Sigmoid colon (tissue), 7 donors: Measurements from ENCODE around the gene DMPK. TPM values are rescaled to one million over a fixed set of nuclear protein-coding genes. Genes with fewer than 3 reads are reported as not detected.

Experiments used
- DNase-seq: peaks from one replicate; pipeline ENCODE4 v3.0.0-alpha.2; 2019
- H3K27ac ChIP-seq, 4 donors: fragments of 200-600 bp; sonication (generic); one replicate each; pipeline ENCODE4 v1.5.1; 2016 to 2019; ENCODE audit warnings: mild to moderate bottlenecking in 1 of 4
- H3K27me3 ChIP-seq, 3 donors: fragments of 200-600 bp; sonication (generic); one replicate each; pipeline ENCODE4 v1.5.1; 2019; ENCODE audit warnings: mild to moderate bottlenecking in 1 of 3
- H3K36me3 ChIP-seq, 4 donors: fragments of 200-600 bp; sonication (generic); one replicate each; pipeline ENCODE4 v1.5.1; 2016 to 2019
- H3K4me1 ChIP-seq, 4 donors: fragments of 200-600 bp; sonication (generic); one replicate each; pipeline ENCODE4 v1.5.1; 2017 to 2019
- H3K4me3 ChIP-seq, 4 donors: fragments of 200-600 bp; sonication (generic); one replicate each; pipeline ENCODE4 v1.5.1; 2017 to 2019; ENCODE audit warnings: mild to moderate bottlenecking in 2 of 4, moderate library complexity in 1 of 4
- H3K9me3 ChIP-seq, 4 donors: fragments of 200-600 bp in 3 of 4; sonication (generic) in 3 of 4; one replicate each; pipeline versions ENCODE4 v1.5.1 to v1.6.1; 2013 to 2019
- CTCF ChIP-seq, 4 experiments: fragments of 450-650 bp in 3 of 4; fragments of 200-600 bp in 1 of 4; IDR thresholded peaks; one replicate each; pipeline ENCODE4 v1.5.1; 2016 to 2019; ENCODE audit warnings: antibody characterized with exemption in 4 of 4, mild to moderate bottlenecking in 3 of 4, moderate library complexity in 2 of 4
- EP300 ChIP-seq, 4 donors: sonication (generic); formaldehyde crosslinking; IDR thresholded peaks; one replicate each; pipeline ENCODE4 v1.6.1; 2017; ENCODE audit warnings: antibody characterized with exemption in 4 of 4
- POLR2A ChIP-seq, 2 donors: fragments of 450-650 bp; IDR thresholded peaks; one replicate each; pipeline ENCODE4 v1.6.1; 2016; ENCODE audit warnings: antibody characterized with exemption in 2 of 2, mild to moderate bottlenecking in 2 of 2, moderate library complexity in 2 of 2
- POLR2AphosphoS5 ChIP-seq, 4 donors: sonication (generic); formaldehyde crosslinking; IDR thresholded peaks; one replicate each; pipeline ENCODE4 v1.6.1; 2017; ENCODE audit warnings: antibody characterized with exemption in 4 of 4
- WGBS, 2 donors: extraction: QIAGEN DNeasy Blood & Tissue Kit; methylation state at CpG; one replicate each; pipeline ENCODE4 v1.1.7; 2013; 5-methylcytosine and 5-hydroxymethylcytosine counted together
- intact Hi-C: fragments of 100-400 bp; cut with DNase I; formaldehyde crosslinking; loops from one replicate; pipeline ENCODE4 v1.15.1; 2023
- polyA plus RNA-seq, 3 donors: library from polyadenylated mRNA; stranded (reverse); fragments of 200-250 nt; gene quantifications; one replicate each; pipeline ENCODE4 v1.2.3, GENCODE V29; 2013
- total RNA-seq, 4 donors: library from RNA; depleted of rRNA; stranded (reverse); fragments of >200 nt; gene quantifications; one replicate each; pipeline ENCODE4 v1.1.0, GENCODE V29; 2016
- donor health status: healthy with polysubstance abuse.
- donor health status: Bipolar disorder and iron deficiency.
- donor health status: healthy.

Gene DMPK
- total and polyA plus RNA-seq, 7 donors, result 7.2 to 219 (median 62.2) TPM

GRCh38 chr19:45747513-45747912 lies 34.8 kb downstream of the DMPK start:
- no peaks in the 10 kb centered on the region for H3K27me3 ChIP-seq
- H3K9me3 ChIP-seq, result no peaks in the 10 kb centered on the region
- WGBS, 2 donors, result 46 to 75% methylated on average over 5 of the region's 5 CpGs
- TF ChIP-seq POLR2A (IDR thresholded peaks at IDR 0.05) (no peak), EP300 (IDR thresholded peaks at IDR 0.05) (no peak), CTCF (IDR thresholded peaks at IDR 0.05) (no peak), POLR2AphosphoS5 (IDR thresholded peaks at IDR 0.05) (no peak)
- no peaks in the 10 kb centered on the region for H3K36me3 ChIP-seq
- no peak overlapping the region for H3K27ac ChIP-seq
- intact Hi-C loops, result no loop called here
- DNase-seq, result no peak
- H3K4me3 ChIP-seq, result no peak overlapping the region
- no peaks in the 10 kb centered on the region for H3K4me1 ChIP-seq

- H3K9me3 ChIP-seq, result no peaks in the 10 kb centered on the region
- intact Hi-C loops, result no loop called here
- H3K4me1 ChIP-seq, result no peaks in the 10 kb centered on the region
- H3K36me3 ChIP-seq, result no peaks in the 10 kb centered on the region
- no peak overlapping the region for H3K4me3 ChIP-seq
- no peaks in the 10 kb centered on the region for H3K27me3 ChIP-seq
- WGBS, 2 donors, result 63 to 83% methylated on average over 5 of the region's 5 CpGs
- H3K27ac ChIP-seq, result no peak overlapping the region
- DNase-seq, result no peak
- no peak for TF ChIP-seq POLR2AphosphoS5 (IDR thresholded peaks at IDR 0.05)
- no peak for TF ChIP-seq EP300 (IDR thresholded peaks at IDR 0.05)
- TF ChIP-seq CTCF (IDR thresholded peaks at IDR 0.05), result no peak
- TF ChIP-seq POLR2A (IDR thresholded peaks at IDR 0.05), result no peak
Measured at GRCh38 chr19:45746866-45747265, 35.4 kb downstream of the DMPK start.

- 89 to 91% methylated on average over 6 of the region's 6 CpGs for WGBS, 2 donors
- intact Hi-C loops, result no loop called here
- no peak for TF ChIP-seq POLR2AphosphoS5 (IDR thresholded peaks at IDR 0.05)
- TF ChIP-seq CTCF (IDR thresholded peaks at IDR 0.05), result no peak
- no peak for TF ChIP-seq POLR2A (IDR thresholded peaks at IDR 0.05)
- Histone ChIP-seq H3K9me3 (no peaks in the 10 kb centered on the region), H3K36me3 (no peaks in the 10 kb centered on the region), H3K27me3 (no peaks in the 10 kb centered on the region), H3K4me1 (no peaks in the 10 kb centered on the region), H3K27ac (no peak overlapping the region), H3K4me3 (no peak overlapping the region)
- no peak for DNase-seq
Measured at GRCh38 chr19:45745606-45746005, 36.7 kb downstream of the DMPK start.

- intact Hi-C loops, result no loop called here
- H3K27me3 ChIP-seq, result no peaks in the 10 kb centered on the region
- no peaks in the 10 kb centered on the region for H3K9me3 ChIP-seq
- no peaks in the 10 kb centered on the region for H3K36me3 ChIP-seq
- no peaks in the 10 kb centered on the region for H3K4me1 ChIP-seq
- peak overlapping the region in 1 of 4 donors; percentile 11 for H3K27ac ChIP-seq
- H3K4me3 ChIP-seq, result no peak overlapping the region
- DNase-seq, result no peak
- WGBS, 2 donors, result 60 to 65% methylated on average over 4 of the region's 4 CpGs
- no peak for TF ChIP-seq POLR2A (IDR thresholded peaks at IDR 0.05)
- TF ChIP-seq POLR2AphosphoS5 (IDR thresholded peaks at IDR 0.05), result no peak
- TF ChIP-seq EP300 (IDR thresholded peaks at IDR 0.05), result no peak
- no peak for TF ChIP-seq CTCF (IDR thresholded peaks at IDR 0.05)
Measured at GRCh38 chr19:45742969-45743368, 39.3 kb downstream of the DMPK start.
